Measurements from ENCODE around the gene ACTL7A.
A peak's percentile ranks its signal among the peaks of the same experiment; 100 is the strongest.
"Not testable (repeated sequence)": the region's sequence is repeated elsewhere in the genome, so short reads cannot be mapped to it uniquely, and the experiment has no call there.

Gene ACTL7A

GRCh38 chr9:108880738-108881316 lies 18.8 kb downstream of the ACTL7A start:
- no peak for DNase-seq (ENCODE audit: low read depth)

DNA sequence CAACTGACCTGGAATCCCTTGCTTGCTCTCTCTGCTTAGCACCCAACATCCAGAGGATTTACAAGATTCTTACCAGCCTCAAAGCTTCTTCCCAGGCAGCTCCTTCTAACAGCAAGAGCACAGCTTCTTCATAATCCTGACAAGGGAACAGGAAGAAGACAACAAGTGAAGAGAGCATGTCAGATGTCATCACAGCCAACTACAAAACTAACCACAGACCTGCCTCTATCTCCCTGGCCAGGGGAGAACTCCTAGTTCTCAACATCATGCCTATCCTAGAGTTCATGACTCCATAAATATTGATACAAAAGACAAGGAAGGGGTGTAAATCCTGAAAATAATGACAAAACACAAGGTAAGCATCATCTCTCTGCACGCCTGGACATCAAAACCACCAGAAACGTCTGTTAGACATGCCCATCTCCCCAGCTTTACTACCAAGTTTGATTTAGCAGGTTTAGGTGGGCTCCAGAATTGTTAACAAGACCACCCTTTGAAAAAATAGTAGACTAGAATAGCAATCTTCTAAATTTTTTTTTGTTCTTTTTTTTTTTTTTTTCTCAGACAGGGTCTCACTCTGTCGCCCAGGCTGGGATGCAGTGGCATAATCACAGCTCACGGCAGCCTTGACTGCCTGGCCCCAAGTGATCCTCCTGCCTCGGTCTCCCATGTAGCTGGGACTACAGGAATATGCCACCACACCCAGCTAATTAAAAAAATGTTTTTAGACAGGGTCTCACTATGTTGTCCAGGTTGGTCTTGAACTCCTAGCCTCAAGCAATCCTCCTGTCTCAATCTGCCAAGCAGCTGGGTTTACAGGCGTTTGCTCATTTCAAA lies 20.2 kb downstream of the ACTL7A start:
- DNase-seq (ENCODE audit: low read depth), result no peak

GRCh38 chr9:108883085-108883484 lies 21.0 kb downstream of the ACTL7A start:
- no peak for DNase-seq (ENCODE audit: low read depth)

GRCh38 chr9:108884701-108885100 lies 22.6 kb downstream of the ACTL7A start:
- no peak for DNase-seq (ENCODE audit: low read depth)

DNA sequence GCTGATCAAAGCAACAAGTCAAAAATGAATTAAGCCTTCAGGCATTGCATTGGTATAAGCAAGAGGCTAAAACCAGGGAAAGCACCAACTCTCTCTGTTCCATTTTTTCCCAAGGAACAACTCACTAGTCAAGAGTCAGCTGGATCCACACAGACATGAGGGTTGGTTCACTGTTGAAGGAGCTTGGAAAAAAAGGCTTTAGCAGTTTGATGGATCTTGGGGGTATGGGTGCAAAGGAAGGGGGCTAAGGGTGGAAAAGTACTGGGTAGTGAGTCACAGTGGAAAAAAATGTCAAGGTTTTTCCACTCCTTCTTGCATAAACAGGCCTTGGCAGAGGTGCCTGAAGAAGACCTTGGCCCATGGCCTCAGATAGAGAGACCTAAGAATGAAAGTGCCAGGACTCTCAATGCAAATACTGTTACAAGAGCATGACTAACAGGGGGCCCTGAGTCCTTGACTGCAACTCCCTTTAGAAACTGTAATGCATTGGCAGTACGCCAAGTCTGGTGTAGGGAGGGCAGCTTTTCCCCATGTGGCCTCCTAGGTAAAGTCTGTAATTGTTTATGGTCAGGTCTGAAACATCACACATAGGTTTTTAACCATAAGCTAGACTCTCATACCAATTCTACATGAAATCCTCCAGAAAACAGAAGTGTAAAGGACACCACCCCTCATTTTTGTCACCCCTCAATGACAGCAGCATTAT lies 23.7 kb downstream of the ACTL7A start:
- peak; percentile 11 for DNase-seq (ENCODE audit: low read depth)

DNA sequence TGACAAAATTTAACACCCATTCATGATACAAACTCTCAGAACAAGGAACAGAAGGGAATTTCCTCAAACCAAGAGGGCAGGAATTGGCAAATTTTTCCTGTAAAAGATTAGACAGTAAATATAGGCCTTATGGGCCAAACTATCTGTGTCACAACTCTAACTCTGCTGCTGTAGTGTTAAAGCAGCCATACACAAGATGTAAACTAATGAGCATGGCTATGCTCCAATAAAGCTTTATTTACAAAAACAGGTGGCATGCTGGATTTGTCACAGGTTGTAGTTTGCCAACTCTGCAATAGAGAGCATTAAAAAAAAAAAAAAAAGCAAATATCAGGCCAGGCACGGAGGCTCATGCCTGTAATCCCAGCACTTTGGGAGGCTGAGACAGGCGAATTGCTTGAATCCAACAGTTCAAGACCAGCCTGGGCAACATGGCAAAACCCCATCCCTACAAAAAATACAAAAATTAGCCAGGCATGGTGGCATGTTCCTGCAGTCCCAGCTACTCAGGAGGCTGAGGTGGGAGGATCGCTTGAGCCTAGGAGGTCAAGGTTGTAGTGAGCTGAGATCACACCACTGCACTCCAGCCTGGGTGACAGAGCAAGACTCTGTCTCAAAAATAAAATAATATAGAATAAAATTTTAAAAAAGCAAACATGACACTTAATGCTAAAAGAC lies 24.7 kb downstream of the ACTL7A start:
- not testable (repeated sequence) for DNase-seq (ENCODE audit: low read depth)

GRCh38 chr9:108889649-108890067 lies 27.6 kb downstream of the ACTL7A start:
- DNase-seq (ENCODE audit: low read depth), result peak; percentile 16

- DNase-seq (ENCODE audit: low read depth), result no peak
Measured at GRCh38 chr9:108894225-108894997, 32.3 kb downstream of the ACTL7A start.

DNA sequence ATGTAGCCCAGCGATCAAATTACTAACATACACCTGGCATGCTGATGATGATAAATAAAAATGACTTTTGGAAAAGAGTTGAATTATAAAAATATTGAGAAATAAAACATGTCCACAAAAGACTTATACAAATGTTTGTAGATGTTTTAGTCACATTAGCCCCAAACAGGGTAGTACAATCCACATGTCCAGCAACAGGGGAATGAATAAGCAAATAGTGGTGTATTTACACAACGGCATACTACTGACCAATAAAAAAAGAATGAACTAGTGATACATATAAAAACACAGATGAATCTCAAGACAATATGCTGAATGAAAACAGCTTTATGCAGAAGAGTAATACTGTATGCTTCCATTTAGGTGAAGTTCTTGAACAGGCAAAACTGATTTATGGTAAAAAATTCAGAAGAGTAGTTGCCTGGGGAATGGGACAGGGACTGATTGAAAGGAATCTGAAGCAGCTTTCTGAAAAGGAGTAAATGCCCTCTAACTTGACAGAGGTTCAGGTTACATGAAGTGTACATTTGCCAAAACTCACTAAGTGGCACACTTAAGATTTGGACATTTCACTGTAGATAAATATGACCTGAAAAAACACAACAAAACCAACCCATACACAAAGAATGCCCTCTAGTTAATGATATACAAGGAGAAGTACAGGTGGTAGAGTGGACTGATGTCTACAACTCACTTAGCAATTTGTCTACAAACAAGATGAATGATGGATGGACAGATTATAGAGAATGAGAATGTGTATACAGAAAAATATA lies 35.4 kb downstream of the ACTL7A start:
- DNase-seq (ENCODE audit: low read depth), result no peak

GRCh38 chr9:108899023-108899695 lies 37.1 kb downstream of the ACTL7A start:
- DNase-seq (ENCODE audit: low read depth), result not testable (repeated sequence)

- no peak for DNase-seq (ENCODE audit: low read depth)
Measured at GRCh38 chr9:108900176-108900575, 38.1 kb downstream of the ACTL7A start.

- DNase-seq (ENCODE audit: low read depth), result no peak
Measured at GRCh38 chr9:108903420-108904103, 41.5 kb downstream of the ACTL7A start.

GRCh38 chr9:108904161-108904560 lies 42.1 kb downstream of the ACTL7A start:
- no peak for DNase-seq (ENCODE audit: low read depth)

DNA sequence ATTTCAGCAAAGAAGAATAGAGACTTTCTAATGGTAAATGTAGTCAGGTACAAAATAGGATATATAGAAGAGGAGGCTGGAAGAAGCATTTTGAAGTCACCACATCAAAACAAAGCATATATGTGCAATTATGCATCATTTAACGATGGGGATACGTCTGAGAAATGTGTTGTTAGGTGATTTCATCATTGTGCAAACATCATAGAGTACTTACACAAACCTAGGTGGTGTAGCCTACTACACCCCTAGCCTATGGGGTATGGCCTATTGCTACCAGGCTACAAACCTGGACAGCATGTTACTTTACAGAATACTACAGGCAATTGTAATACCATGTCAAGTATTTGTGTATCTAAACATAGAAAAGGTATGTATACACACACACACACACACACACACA lies 43.4 kb downstream of the ACTL7A start:
- DNase-seq (ENCODE audit: low read depth), result no peak

DNA sequence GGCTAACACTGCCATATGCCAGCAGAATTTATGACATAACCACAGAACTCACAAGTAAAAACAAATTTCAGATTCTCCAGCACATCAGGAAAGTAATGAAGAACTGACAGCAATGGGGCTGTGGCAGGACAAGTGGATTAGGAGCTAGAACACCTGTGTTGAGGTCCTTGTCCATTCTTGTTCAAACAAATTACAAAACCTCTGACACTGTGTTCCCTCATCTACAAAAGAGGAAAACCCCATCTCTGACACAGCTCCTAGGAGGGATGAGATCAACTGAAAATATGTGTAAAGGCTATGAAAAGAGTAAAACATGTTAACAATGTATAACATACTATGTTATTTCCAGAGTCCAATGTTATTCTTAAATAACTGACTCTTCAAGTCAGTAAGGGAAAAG lies 48.3 kb downstream of the ACTL7A start:
- no peak for DNase-seq (ENCODE audit: low read depth)

DNA sequence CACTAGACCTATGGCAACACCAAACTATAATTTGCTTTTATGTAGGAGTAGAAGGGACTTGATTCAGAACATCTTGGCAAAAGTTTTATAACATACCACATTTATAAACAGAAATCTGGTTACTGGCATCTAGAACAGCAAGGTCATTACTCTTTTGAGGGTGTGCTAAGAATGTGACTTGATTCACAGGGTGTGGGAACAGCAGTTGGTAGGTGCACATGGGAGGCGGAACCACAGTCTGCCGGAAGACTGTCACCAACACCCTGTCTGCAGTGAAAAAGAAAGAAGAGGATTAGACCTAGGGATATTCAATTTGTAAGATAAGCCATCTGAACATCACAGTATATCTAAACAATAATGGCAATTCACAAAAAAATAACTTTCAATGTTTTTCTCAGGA lies 48.8 kb downstream of the ACTL7A start:
- no peak for DNase-seq (ENCODE audit: low read depth)

- no peak for DNase-seq (ENCODE audit: low read depth)
Measured at GRCh38 chr9:108911820-108912219, 49.8 kb downstream of the ACTL7A start.
